RPMI7951 (cell line): Measurements from ENCODE around the gene DHTKD1. TPM values are rescaled to one million over a fixed set of nuclear protein-coding genes. Genes with fewer than 3 reads are reported as not detected.

Source experiments
- DNase-seq: peaks from one replicate; pipeline ENCODE4 v3.0.0-alpha.2; 2012; ENCODE audit warnings: low read depth
- total RNA-seq: library from RNA; depleted of rRNA; stranded (reverse); fragments of >200 nt; shearing (Covaris generic); gene quantifications from 2 replicates; pipeline ENCODE4 v1.2.3, GENCODE V29; 2014; rRNA removed

Gene DHTKD1
- total RNA-seq, result 25.1 and 40.3 TPM in 2 replicates

GRCh38 chr10:12068449-12069269 is at the start of gene DHTKD1:
Gene DHTKD1, plus strand, starts transcription at chr10:12068954. Its CDS starts 80 bp downstream, at chr10:12069034.
- DNase-seq, result peak; percentile 98

- no peak for DNase-seq
Observed at GRCh38 chr10:12019283-12019971, 49.3 kb upstream of the DHTKD1 start.

- no peak for DNase-seq
Observed at GRCh38 chr10:12020574-12020973, 48.2 kb upstream of the DHTKD1 start.

- no peak for DNase-seq
Observed at GRCh38 chr10:12022580-12023257, 46.0 kb upstream of the DHTKD1 start.

- no peak for DNase-seq
Observed at GRCh38 chr10:12025591-12025990, 43.2 kb upstream of the DHTKD1 start.

- no peak for DNase-seq
Observed at GRCh38 chr10:12027539-12027938, 41.2 kb upstream of the DHTKD1 start.

GRCh38 chr10:12031404-12031803 is 37.4 kb upstream of the DHTKD1 start:
- DNase-seq, result no peak

- DNase-seq, result no peak
Observed at GRCh38 chr10:12036073-12036655, 32.6 kb upstream of the DHTKD1 start.

GRCh38 chr10:12041766-12042408 is 26.9 kb upstream of the DHTKD1 start:
- DNase-seq, result peak; percentile 35

GRCh38 chr10:12042409-12042796 is 26.4 kb upstream of the DHTKD1 start:
- peak; percentile 24 for DNase-seq

GRCh38 chr10:12042797-12043651 is 25.7 kb upstream of the DHTKD1 start, which contains the start of gene UPF2:
Gene UPF2, minus strand, starts transcription at chr10:12042809. Its CDS starts 7,386 bp downstream, at chr10:12035423.
- peak; percentile 98 for DNase-seq

- DNase-seq, result no peak
Observed at GRCh38 chr10:12045596-12045995, 23.2 kb upstream of the DHTKD1 start.

GRCh38 chr10:12048547-12048946 is 20.2 kb upstream of the DHTKD1 start:
- no peak for DNase-seq

GRCh38 chr10:12050528-12050927 is 18.2 kb upstream of the DHTKD1 start:
- DNase-seq, result no peak

- DNase-seq, result no peak
Observed at GRCh38 chr10:12051241-12051640, 17.5 kb upstream of the DHTKD1 start.

GRCh38 chr10:12055732-12056131 is 13.0 kb upstream of the DHTKD1 start:
- DNase-seq, result no peak

GRCh38 chr10:12056748-12057147 is 12.0 kb upstream of the DHTKD1 start:
- peak; percentile 4 for DNase-seq

GRCh38 chr10:12061124-12061523 is 7.6 kb upstream of the DHTKD1 start:
- no peak for DNase-seq

GRCh38 chr10:12062754-12063482 is 5.8 kb upstream of the DHTKD1 start:
- DNase-seq, result no peak

- DNase-seq, result no peak
Observed at GRCh38 chr10:12063483-12063818, 5.3 kb upstream of the DHTKD1 start.
